ENCODE results near the gene ACOT8. TPM values are rescaled to one million over a fixed set of nuclear protein-coding genes. Genes with fewer than 3 reads are reported as not detected.

Gene ACOT8
- total RNA-seq, 4 donors from 2014 or later: 27.2 to 49.8 (median 29.9) TPM

DNA sequence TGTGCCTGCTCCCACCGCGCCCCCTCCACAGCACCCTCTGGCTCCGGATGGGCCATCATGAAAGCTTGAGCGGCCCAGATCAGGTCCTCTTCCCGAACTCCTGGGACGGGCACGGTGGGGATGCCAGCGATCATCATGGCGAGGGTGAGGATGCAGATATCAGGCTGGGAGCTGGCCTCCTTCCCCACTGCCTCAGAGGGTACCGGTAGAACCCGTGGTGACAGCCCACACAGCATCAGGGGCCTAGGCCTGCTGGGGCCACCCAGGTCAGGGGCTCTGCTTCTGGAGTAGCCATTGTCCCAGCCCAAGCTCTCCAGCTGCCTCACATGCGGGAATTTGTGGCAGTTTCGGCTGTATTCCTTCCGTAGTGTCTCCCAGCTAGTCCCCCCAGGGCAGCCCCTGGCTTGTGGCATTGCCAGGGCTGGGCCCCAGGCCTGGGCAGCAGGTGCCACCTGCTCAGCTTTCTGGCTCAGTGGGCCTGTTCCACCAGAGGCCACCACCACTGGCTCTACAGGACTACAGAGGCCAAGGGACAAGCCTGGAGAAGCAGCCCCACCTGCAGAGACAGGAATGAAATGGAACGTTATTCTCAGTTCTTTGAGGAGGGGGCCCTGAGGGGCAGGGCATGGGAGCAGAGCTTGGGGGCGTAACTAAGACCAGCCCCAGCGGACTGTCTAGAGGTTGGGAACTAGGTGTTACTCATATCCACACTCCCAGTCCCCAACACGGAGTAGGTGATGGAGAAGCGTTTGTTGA is 29.6 kb upstream of the ACOT8 start:
- WGBS, 2 donors (ENCODE audit: low coverage in 1 of 2): 68 to 100% methylated on average over 1 to 4 of the region's 19 CpGs
- H3K36me3 ChIP-seq: peaks cover 0 to 67% of the 10 kb centered on the region in 2 donors
- ATAC-seq: no peak
- H3K4me3 ChIP-seq: no peak overlapping the region
- TF ChIP-seq, protein P1, sequence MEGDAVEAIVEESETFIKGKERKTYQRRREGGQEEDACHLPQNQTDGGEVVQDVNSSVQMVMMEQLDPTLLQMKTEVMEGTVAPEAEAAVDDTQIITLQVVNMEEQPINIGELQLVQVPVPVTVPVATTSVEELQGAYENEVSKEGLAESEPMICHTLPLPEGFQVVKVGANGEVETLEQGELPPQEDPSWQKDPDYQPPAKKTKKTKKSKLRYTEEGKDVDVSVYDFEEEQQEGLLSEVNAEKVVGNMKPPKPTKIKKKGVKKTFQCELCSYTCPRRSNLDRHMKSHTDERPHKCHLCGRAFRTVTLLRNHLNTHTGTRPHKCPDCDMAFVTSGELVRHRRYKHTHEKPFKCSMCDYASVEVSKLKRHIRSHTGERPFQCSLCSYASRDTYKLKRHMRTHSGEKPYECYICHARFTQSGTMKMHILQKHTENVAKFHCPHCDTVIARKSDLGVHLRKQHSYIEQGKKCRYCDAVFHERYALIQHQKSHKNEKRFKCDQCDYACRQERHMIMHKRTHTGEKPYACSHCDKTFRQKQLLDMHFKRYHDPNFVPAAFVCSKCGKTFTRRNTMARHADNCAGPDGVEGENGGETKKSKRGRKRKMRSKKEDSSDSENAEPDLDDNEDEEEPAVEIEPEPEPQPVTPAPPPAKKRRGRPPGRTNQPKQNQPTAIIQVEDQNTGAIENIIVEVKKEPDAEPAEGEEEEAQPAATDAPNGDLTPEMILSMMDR (IDR thresholded peaks at IDR 0.05): no peak
- TF ChIP-seq EP300 (IDR thresholded peaks at IDR 0.05): no peak
- TF ChIP-seq POLR2A (IDR thresholded peaks at IDR 0.05): no peak
- no peak for TF ChIP-seq POLR2AphosphoS5 (IDR thresholded peaks at IDR 0.05)
- H3K27me3 ChIP-seq: no peaks in the 10 kb centered on the region
- H3K9me3 ChIP-seq: no peaks in the 10 kb centered on the region
- peaks cover 0 to 70% (median 11%) of the 10 kb centered on the region in 3 donors for H3K4me1 ChIP-seq
- H3K27ac ChIP-seq: no peak overlapping the region

DNA sequence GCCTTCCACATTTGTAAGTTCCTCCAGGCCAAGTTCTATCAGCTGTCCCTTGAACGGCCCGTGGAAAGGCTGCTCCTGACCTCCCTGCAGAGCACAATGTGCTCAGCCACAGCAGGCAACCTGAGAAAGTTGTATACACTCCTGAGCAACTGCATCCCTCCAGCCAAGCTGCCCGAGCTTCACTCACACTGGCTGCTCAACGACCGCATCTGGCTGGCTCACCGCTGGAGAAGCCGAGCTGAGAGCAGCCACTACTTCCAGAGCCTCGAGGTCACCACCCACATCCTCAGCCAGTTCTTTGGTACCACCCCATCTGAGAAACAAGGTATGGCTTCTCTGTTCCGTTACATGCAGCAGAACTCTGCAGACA is 25.9 kb upstream of the ACOT8 start:
- H3K4me3 ChIP-seq: no peak overlapping the region
- H3K27me3 ChIP-seq: no peaks in the 10 kb centered on the region
- ATAC-seq: no peak
- no peak for TF ChIP-seq POLR2A (IDR thresholded peaks at IDR 0.05)
- TF ChIP-seq, protein P1 (IDR thresholded peaks at IDR 0.05): no peak
- no peak for TF ChIP-seq POLR2AphosphoS5 (IDR thresholded peaks at IDR 0.05)
- TF ChIP-seq EP300 (IDR thresholded peaks at IDR 0.05): no peak
- H3K27ac ChIP-seq: no peak overlapping the region
- H3K36me3 ChIP-seq: peaks cover 0 to 64% of the 10 kb centered on the region in 2 donors
- WGBS, 2 donors (ENCODE audit: low coverage in 1 of 2): 67% methylated on average over 5 of the region's 9 CpGs; no CpG with 5 or more reads in 1 of the 2 donors
- H3K9me3 ChIP-seq: no peaks in the 10 kb centered on the region
- H3K4me1 ChIP-seq: peaks cover 0 to 49% (median 6%) of the 10 kb centered on the region in 3 donors

GRCh38 chr20:45882469-45883099 is 25.4 kb upstream of the ACOT8 start:
- no peak overlapping the region for H3K27ac ChIP-seq
- 75 to 100% methylated on average over 1 to 4 of the region's 4 CpGs for WGBS, 2 donors (ENCODE audit: low coverage in 1 of 2)
- peaks cover 0 to 64% of the 10 kb centered on the region in 2 donors for H3K36me3 ChIP-seq
- TF ChIP-seq, protein P1 (IDR thresholded peaks at IDR 0.05): no peak
- no peak for TF ChIP-seq EP300 (IDR thresholded peaks at IDR 0.05)
- no peak for TF ChIP-seq POLR2A (IDR thresholded peaks at IDR 0.05)
- TF ChIP-seq POLR2AphosphoS5 (IDR thresholded peaks at IDR 0.05): no peak
- H3K27me3 ChIP-seq: no peaks in the 10 kb centered on the region
- ATAC-seq: no peak
- peaks cover 0 to 47% (median 6%) of the 10 kb centered on the region in 3 donors for H3K4me1 ChIP-seq
- H3K4me3 ChIP-seq: no peak overlapping the region
- H3K9me3 ChIP-seq: no peaks in the 10 kb centered on the region

DNA sequence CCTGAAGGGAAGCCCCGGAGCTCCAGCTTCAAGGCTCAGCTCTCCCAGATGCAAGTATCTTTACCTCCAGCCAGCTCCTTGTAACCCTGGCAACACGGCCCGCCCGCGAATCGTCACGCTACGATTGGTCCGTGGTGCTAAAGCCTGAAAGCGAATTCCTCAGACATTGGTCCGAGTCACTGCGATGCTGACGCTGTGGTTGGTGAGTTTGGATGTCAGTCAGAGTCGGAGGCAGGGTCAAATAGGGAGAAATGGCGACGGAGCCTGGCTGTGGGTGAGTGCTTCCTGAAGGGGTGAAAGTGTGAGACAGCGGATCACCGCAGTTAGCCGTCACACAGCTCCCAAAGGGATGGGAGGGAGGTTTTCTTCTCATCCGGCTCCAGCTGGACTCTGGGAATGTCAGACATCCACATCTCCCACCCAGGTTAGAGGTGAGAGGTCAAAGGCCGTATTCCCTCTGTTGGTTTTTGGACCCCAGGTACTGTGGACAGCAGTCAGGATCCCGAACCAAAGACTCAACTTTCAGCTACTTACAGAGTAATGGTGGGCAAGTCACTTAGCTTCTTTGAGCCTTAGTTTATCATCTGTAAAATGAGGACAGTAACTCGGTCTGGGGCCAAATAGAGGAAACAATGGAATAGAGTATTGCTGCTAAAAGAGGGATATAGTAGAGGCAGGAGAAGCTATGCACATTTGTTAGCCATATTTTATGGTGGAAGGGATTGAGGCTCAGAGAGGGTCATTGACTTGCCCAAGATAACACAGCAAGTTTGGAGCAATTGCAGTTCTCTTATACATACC is 24.0 kb upstream of the ACOT8 start, which contains the start of gene ZSWIM1:
Gene ZSWIM1, plus strand, starts transcription at position 240 of the 801 bp plus-strand sequence. CDS start 1,366 bp downstream, outside the sequence.
- H3K27me3 ChIP-seq: no peaks in the 10 kb centered on the region
- peaks cover 0 to 64% of the 10 kb centered on the region in 2 donors for H3K36me3 ChIP-seq
- H3K4me3 ChIP-seq: peak within 1 kb of the TSS; percentile 59 to 93
- WGBS, 2 donors (ENCODE audit: low coverage in 1 of 2): 0 to 1% methylated on average over 10 to 14 of the region's 23 CpGs
- H3K9me3 ChIP-seq: no peaks in the 10 kb centered on the region
- H3K4me1 ChIP-seq: peaks cover 0 to 47% (median 6%) of the 10 kb centered on the region in 3 donors
- H3K27ac ChIP-seq: peak within 1 kb of the TSS; percentile 88 to 91 (median 90)
- TF ChIP-seq, protein P1 (IDR thresholded peaks at IDR 0.05): peak in 1 of 4 experiments; percentile 6
- TF ChIP-seq POLR2A (IDR thresholded peaks at IDR 0.05) (peak; percentile 53), POLR2AphosphoS5 (IDR thresholded peaks at IDR 0.05) (peak; percentile 67), EP300 (IDR thresholded peaks at IDR 0.05) (no peak)
- ATAC-seq: peak; percentile 99
